T-helper 2 cell (primary cell): ENCODE results near the gene GPR141.
"Not testable (repeated sequence)": the region's sequence is repeated elsewhere in the genome, so short reads cannot be mapped to it uniquely, and the experiment has no call there.

Experiments used
- DNase-seq, 5 experiments: peaks; one replicate each; pipeline versions ENCODE4 v3.0.0 to v3.0.0-alpha.2; 2012 to 2022

Gene GPR141

GRCh38 chr7:37686556-37687345 lies 3.2 kb downstream of the GPR141 start:
- DNase-seq: no peak

DNA sequence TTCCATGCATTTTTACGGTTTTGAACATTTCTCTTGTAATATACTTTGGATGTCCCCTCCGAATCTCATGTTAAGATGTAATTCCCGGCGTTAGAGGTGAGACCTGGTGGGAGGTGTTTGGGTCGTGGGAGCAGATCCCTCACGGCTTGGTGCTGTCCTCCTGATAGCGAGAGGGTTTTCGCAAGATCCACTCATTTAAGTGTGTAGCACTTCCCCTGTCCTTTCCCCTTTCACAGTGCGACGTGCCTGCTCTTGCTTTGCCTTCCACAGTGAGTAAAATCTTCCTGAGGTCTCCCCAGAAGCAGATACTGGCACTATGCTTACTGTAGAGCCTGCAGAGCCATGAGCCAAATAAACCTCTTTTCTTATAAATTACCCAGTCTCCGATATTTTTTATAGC lies 6.6 kb downstream of the GPR141 start:
- no peak for DNase-seq

DNA sequence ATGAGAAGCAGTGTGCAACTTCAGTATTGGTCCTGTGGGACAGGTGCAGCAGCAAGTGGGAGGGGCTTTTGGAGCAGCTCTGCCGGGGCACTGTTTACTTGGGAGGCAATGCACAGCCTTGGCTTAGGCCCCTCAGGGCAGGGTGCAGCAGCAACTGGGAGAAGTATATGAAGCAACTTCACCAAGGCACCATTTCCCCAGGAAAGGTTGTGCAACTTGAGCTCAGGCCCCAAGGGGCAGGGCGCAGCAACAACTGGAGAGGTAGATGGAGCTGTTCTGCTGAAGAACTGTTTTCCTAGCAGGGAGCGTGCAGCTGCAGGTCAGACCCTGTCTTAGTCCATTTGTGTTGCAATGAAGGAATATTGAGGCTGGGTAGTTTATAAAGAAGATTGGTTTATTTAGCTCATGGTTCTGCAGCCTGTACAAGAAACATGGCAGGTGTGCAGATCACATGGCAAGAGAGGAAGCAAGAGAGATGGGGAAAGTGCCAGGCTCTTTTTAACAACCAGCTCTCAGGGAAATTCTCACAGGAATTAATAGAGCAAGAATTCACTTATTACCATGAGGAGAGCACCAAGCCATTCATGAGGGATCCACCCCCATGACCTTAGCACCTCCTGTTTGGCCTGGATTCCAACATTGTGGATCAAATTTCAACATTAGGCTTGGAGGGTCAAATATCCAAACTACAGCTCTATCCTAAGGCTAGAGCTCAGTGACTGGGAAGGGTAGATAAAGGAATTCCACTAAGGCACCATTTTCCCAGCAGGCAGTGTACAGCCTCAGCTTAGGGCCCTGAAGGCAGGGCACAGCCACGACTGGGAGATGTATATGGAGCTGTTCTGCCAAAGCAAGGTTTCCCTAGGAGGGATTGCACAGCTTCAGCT lies 10.9 kb downstream of the GPR141 start:
- DNase-seq: no peak

- no peak for DNase-seq
These were observed 14.7 kb downstream of the GPR141 start for GRCh38 chr7:37698276-37698675.

DNA sequence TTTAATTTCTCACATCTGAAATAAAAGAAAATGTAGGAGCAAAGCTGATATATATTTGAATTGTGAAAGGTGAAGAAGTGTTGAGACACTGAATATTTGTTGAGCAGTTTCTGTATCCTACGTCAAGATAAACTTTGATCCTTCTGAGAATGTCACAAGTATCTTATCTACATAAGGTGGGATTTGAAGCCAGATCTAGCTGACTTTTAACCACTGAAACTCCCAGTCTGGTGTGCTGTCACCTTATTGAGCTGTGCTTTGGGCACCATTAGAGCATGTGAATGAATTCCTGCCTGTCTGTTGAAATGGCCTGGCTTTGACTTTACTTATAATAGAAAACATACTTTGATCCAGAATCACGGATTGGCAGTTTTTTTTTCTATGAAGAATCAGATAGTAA lies 15.2 kb downstream of the GPR141 start:
- DNase-seq: no peak

DNA sequence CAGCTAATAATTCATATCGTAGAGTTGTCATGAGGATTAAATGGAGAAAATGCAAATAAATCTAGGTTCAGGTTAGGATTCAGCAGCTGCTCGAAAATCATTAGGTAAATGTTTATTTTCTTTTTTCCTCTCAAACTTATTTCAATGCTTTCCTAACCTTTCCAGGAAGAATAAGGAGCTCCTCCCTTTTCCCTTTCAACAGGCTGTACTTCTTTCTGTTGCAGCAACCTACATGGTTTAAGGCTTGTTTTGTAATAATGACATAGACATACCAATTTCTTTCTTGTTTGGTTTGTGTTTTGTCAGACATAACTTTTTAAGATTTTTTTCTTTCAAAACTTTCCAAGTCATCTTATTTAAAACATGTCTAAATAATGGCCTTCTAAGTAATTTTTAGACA lies 18.2 kb downstream of the GPR141 start:
- DNase-seq: no peak

- no peak for DNase-seq
These were observed 19.8 kb downstream of the GPR141 start for GRCh38 chr7:37703361-37703760.

DNA sequence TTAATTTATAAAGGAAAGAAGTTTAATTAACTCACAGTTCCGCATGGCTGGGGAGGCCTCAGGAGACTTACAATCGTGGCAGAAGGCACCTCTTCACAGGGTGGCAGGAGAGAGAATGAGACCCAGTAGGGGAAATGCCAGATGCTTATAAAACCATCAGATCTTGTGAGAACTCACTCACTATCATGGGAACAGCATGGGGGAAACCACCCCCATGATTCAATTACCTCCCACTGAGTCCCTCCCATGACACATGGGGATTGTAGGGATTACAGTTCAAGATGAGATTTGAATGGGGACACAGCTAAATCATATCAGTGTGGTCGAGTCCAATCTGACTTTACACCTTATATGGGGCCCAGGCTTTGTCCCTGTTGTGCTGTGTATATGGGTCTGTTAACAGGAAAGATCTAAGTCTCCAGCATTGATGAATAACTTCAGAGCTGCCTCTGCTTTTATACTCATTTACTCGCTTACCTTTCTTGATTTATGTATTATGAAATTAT lies 20.8 kb downstream of the GPR141 start:
- DNase-seq: not testable (repeated sequence)

DNA sequence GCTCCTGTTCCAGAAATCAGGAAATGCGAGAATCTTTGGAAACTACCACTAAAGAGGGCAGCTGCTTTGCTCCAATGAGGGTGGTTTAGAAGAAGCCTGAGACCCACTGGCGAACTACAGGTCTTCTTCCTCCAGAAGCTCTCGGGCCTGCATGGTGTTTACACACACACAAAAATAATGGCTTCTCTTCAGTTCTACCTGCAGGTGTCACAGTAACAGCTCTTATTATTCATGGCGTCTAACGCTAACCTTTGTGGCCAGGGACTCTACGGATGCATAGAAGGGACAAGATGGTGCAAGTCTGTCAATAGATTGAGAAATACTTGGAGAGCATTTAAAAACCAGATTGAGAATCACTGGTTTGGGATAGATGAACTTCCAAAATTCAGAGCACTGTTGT lies 22.4 kb downstream of the GPR141 start:
- DNase-seq: no peak

- DNase-seq: no peak
These were observed 23.2 kb downstream of the GPR141 start for GRCh38 chr7:37706804-37707203.

- no peak for DNase-seq
These were observed 24.4 kb downstream of the GPR141 start for GRCh38 chr7:37707754-37708485.

DNA sequence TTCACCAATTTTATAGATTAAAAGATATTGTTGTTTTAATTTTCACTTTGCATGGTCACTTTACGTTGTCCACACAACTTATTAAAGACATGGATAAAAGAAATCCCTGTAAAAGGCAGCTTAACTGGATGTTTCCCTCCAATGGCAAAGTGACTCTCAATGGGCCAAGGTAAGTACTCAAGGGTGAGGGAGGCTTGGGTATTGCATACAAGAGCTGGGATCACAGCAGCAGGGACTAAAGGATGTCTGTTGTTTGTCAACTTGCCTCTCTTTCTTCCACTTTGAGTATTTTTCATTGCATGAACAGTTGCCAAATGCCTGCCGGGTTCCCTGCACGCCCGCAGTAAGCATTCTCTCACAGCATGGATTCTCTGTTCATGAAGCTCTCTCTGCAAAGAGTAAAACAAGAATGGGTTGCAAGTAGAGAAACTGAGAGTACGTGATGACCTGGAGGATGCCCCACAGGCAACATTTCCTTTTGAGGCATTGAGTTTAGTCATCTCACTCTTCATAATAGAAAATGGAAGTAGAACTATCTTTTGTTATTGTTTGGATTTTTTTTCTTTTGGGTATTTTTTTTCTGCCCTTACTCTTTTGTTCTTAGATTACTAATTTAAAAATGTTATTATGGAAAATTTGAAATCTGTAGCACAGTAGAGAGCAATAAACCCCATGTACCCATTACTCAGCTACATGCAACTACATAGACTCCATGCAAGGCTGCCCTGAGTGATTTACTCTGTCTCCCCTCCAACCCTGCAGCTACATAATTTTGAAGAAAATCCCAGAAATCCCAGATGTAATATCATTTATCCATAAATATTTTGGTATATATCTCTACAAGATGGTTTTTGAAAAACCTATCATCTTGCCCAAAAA lies 26.3 kb downstream of the GPR141 start:
- DNase-seq: peak in 1 of 5 experiments; percentile 64

DNA sequence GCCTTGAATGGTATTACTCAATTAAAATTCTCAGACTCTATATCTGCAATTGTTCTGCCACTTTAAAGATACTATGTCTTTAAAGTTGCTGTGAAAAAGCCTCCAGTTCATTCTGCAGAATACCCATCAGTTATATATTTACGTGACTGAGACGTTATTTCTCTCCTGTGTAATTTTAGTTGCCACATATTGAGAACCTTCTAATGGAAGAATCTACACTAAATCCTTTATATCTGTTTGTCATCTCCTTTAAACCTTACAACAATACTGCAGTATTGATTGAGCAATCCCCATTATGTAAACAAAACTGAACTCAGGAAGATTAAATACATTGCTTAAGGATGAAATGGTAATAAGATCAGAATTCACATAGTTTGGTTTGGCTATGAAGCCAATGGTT lies 30.0 kb downstream of the GPR141 start:
- no peak for DNase-seq

DNA sequence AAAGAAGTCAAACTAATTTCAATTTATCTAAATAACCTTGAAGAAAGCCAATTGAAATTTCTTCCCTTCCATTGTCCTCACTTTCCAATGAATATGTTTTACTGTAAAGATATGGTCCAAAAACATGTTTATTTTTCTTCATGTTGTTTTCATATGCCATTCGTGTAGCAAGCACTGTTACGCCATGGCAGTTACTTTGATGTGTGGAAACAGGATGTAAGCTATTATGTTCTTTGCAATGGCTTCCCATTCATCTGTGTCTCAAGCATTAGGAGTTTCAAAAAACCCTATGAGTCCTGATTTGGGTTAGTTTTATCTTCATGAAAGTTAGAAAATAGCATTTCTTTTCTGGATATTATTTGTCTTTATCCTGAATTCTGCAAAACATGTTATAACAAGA lies 31.0 kb downstream of the GPR141 start:
- no peak for DNase-seq

- DNase-seq: peak in 1 of 5 experiments; percentile 5
These were observed 35.0 kb downstream of the GPR141 start for GRCh38 chr7:37718585-37718984.

- DNase-seq: peak in 1 of 5 experiments; percentile 24
These were observed 35.5 kb downstream of the GPR141 start for GRCh38 chr7:37719077-37719476.

DNA sequence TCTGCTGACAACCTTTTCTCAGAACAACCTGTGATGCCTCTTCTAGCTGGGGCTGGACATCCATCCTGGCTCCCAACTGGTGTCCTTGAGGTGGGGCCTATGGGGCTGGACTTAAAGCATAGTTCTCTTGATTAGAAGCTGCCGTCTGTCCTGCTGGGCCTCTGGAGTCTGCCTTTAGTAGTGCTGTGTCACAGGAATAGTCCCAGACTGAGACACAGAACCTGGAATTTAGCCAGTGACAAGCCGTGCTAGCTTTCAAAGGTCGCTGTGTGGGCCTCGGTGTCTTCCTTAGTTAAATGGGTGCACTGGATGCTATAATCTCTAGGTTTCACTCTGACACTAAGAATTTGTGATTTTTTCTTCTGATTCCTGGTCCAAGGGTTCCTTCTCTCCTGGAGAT lies 41.2 kb downstream of the GPR141 start:
- no peak for DNase-seq

GRCh38 chr7:37726016-37726415 lies 42.5 kb downstream of the GPR141 start:
- DNase-seq: no peak

DNA sequence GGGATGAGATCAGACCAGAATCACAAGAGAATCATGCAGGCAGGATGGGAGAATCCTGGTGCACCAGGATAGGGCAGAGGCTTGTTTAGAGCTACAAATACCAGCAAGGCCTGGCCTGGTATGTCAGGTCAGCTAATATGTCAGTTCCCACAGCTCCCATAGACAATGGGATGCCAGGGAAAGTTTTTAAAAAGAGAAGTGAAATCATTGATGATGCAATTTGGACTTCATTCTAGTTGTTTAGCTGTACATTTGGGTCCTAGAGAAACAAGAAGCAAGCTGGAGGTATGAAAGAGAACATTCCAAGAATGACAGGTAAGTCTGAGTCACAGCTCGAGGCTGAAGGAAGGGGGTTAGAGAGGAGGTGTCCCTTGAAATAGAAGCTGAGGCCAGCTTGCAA lies 45.2 kb downstream of the GPR141 start:
- DNase-seq: no peak

DNA sequence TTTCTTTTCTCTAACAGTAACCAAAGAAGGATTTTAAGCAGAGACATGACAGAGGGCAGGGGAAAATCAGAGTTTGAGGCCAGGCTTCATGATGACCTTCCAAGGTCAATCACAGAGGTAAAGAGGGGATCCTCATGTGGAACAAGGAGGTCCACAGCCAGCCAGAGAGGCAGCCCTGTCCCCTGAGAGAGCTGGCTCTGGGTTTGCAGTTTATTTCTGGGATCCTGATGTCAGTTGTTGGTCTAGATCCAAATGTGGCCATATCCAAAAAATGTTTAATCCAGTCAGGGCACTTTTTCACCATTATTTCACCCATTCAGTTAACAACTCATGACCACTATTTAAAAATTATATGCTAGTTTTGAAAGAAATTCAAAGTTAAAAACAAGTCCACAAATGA lies 45.6 kb downstream of the GPR141 start:
- no peak for DNase-seq

DNA sequence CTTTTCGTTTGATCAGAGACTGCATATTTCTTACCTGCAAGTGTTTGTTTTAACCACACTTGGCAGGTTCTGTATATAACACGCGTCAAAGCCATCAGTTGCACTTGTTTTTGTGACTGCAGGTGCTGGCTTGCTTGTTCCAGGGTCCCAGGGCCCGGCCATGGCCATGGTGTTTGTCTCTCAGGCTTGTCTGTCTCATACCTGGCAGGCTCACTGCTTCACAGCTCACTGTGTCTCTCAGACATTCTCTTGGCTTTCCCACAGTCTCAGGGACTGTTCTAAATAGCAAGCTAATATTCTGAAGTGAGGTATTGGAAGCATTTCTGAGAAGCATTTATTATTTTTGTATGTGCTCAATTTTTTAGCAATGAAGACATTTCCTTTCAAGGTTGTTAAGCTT lies 46.9 kb downstream of the GPR141 start:
- DNase-seq: no peak

GRCh38 chr7:37732253-37732652 lies 48.7 kb downstream of the GPR141 start:
- DNase-seq: peak in 1 of 5 experiments; percentile 19
